SH-SY5Y (cell line): ENCODE measurements around the gene KDM4B.

Source experiments
- GATA2 ChIP-seq: IDR thresholded peaks from 2 replicates; pipeline ENCODE4 v1.6.1; 2011; ENCODE audit warnings: mild to moderate bottlenecking, low read depth, low read length
- GATA3 ChIP-seq: IDR thresholded peaks from 2 replicates; pipeline ENCODE4 v1.6.1; 2011; ENCODE audit warnings: low read depth, mild to moderate bottlenecking, low read length, moderate library complexity

GRCh38 chr19:4980838-4981680, 12.1 kb downstream of the KDM4B start:
- TF ChIP-seq GATA2, result no peak
- TF ChIP-seq GATA3, result no peak
